Right lobe of liver (tissue), 4 donors: ENCODE measurements around the gene FCHO1.

Source experiments
- CTCF ChIP-seq, 4 donors: fragments of 200-600 bp in 3 of 4; fragments of 450-650 bp in 1 of 4; IDR thresholded peaks; one replicate each; pipeline versions ENCODE4 v1.5.1 to v1.8.0; 2016 to 2022; ENCODE audit warnings: antibody characterized with exemption in 4 of 4, mild to moderate bottlenecking in 2 of 4
- POLR2A ChIP-seq: fragments of 450-650 bp; IDR thresholded peaks from one replicate; pipeline ENCODE4 v1.6.1; 2017; ENCODE audit warnings: antibody characterized with exemption, mild to moderate bottlenecking
- donor health status: DM: no; HTN: no; CAD: no.
- donor health status: DM: no; HTN: no; CAD: no.
- donor health status: DM: no; HTN: yes; CAD: no.

GRCh38 chr19:17724655-17725054 is 26.6 kb upstream of the FCHO1 start:
- TF ChIP-seq CTCF (IDR thresholded peaks at IDR 0.05): no peak
- TF ChIP-seq POLR2A: no peak
